ENCODE results near the gene TMED4. TPM values are rescaled to one million over a fixed set of nuclear protein-coding genes. Genes with fewer than 3 reads are reported as not detected.

The TMED4 gene
- total RNA-seq, 1 experiment from 2014 or later: 67.3 TPM

DNA sequence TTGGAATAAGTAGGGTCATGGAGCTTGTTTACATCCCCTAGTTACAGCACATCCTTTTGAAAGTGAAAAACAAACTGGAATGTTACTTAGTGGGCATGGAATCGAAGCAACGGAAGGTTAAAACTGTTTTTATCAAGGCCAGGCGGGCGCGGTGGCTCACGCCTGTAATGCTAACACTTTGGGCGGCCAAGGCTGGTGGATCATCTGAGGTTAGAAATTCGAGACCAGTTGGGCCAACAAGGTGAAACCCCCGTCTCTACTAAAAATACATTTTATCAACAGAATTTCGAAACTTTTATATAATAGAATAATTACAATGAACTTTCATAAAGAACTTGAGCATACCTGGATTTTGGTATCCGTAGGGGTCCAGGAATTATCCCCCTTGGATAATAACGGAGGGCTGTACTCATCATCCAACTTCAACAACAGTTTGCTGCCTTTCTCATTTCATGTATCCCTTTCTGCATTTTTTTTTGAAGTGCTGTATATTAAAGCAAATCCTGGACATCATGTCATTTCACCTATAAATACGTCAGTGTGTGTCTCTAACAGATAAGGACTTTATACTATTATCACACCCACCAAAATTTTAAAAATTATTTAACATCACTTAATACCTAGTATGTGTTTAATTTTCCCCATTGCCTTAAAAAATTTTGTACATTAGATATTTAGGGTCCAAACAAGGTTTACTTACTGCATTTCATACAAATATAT lies 1.3 kb upstream of the TMED4 start:
- Histone ChIP-seq H3K9me2 (ENCODE audit: insufficient read depth) (no peaks in the 10 kb centered on the region), H3K36me3 (ENCODE audit: control insufficient read depth in 1 of 2, insufficient read depth in 2 of 2, low read length in 2 of 2) (peaks cover 12 to 19% of the 10 kb centered on the region in 2 experiments; a peak in 3 of 4 replicates), H4K20me1 (ENCODE audit: insufficient read depth) (no peaks in the 10 kb centered on the region), H3K27ac (ENCODE audit: low read depth, low read length) (peak overlapping the region; percentile 72), H3K4me1 (ENCODE audit: control insufficient read depth in 1 of 2, insufficient read depth in 2 of 2, low read length in 2 of 2) (peaks cover 5 to 22% of the 10 kb centered on the region in 2 experiments; a peak in 3 of 4 replicates), H3K9ac (ENCODE audit: low read length) (peak overlapping the region; percentile 79), H3K9me3 (ENCODE audit: control insufficient read depth in 1 of 2, insufficient read depth in 1 of 2, low read depth in 1 of 2, low read length in 2 of 2) (no peaks in the 10 kb centered on the region), H3K4me2 (ENCODE audit: low read length) (peak overlapping the region; percentile 81), H3K79me2 (ENCODE audit: insufficient read depth, low read length) (peaks cover 33% of the 10 kb centered on the region), H3K4me3 (replicated peaks in 1 of 2; ENCODE audit: low read depth in 1 of 2, low read length in 2 of 2) (peak overlapping the region; percentile 79 to 98), H3K27me3 (ENCODE audit: insufficient read depth, low read length) (no peaks in the 10 kb centered on the region), H2AFZ (ENCODE audit: low read depth, low read length, poor library complexity, severe bottlenecking) (no peak overlapping the region)
- POLR2A ChIA-PET: interaction anchor here (1.8 to 2.0 kb wide), 2 partner anchors 10 to 23 kb away, joined by 4 to 14 read pairs; partner anchors contain the start of genes DDX56 and OGDH
- DNase-seq (ENCODE audit: low read depth, low spot score) (no peak), ATAC-seq (no peak)
- no TSS peak for BruUV-seq (replicated peaks)
- RAD21 ChIA-PET (ENCODE audit: low non-redundant PET in 1 of 2, low total read pairs in 2 of 2, uncharacterized antibody in 2 of 2, unreplicated experiment in 2 of 2): no interaction called here
- intact Hi-C loops (cut with micrococcal nuclease): loop anchor here (10.0 kb wide), 1 partner anchor 381 kb away; no protein-coding TSS in a partner anchor
- CTCF ChIA-PET: interaction anchor here (0.8 kb wide), 1 partner anchor 9 kb away, joined by 3 read pairs; no protein-coding TSS in a partner anchor
- TF ChIP-seq SP1 (IDR thresholded peaks at IDR 0.05; ENCODE audit: low read depth): no peak
- TF ChIP-seq YY1 (IDR thresholded peaks at IDR 0.05; ENCODE audit: extremely low read depth, insufficient replicate concordance, low read depth, low read length): no peak
- TF ChIP-seq SRF (IDR thresholded peaks at IDR 0.05; ENCODE audit: low read depth): no peak
- TF ChIP-seq, protein P1, sequence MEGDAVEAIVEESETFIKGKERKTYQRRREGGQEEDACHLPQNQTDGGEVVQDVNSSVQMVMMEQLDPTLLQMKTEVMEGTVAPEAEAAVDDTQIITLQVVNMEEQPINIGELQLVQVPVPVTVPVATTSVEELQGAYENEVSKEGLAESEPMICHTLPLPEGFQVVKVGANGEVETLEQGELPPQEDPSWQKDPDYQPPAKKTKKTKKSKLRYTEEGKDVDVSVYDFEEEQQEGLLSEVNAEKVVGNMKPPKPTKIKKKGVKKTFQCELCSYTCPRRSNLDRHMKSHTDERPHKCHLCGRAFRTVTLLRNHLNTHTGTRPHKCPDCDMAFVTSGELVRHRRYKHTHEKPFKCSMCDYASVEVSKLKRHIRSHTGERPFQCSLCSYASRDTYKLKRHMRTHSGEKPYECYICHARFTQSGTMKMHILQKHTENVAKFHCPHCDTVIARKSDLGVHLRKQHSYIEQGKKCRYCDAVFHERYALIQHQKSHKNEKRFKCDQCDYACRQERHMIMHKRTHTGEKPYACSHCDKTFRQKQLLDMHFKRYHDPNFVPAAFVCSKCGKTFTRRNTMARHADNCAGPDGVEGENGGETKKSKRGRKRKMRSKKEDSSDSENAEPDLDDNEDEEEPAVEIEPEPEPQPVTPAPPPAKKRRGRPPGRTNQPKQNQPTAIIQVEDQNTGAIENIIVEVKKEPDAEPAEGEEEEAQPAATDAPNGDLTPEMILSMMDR (IDR thresholded peaks at IDR 0.05 in 2 of 3, conservative IDR thresholded peaks at IDR 0.05 in 1 of 3; ENCODE audit: borderline replicate concordance in 1 of 3, insufficient read depth in 1 of 3, low read depth in 2 of 3, low read length in 2 of 3): no peak
- TF ChIP-seq JUND (IDR thresholded peaks at IDR 0.05): no peak
- no peak for TF ChIP-seq POLR2AphosphoS5 (IDR thresholded peaks at IDR 0.05; ENCODE audit: low read depth, low read length)
- no peak for TF ChIP-seq ELF1 (IDR thresholded peaks at IDR 0.05; ENCODE audit: borderline replicate concordance, low read depth)
- no peak for TF ChIP-seq TCF7L2 (IDR thresholded peaks at IDR 0.05; ENCODE audit: borderline replicate concordance, extremely low read depth, insufficient read depth, insufficient read length)
- no peak for TF ChIP-seq CBX3 (IDR thresholded peaks at IDR 0.05; ENCODE audit: low read depth)
- no peak for TF ChIP-seq FOSL1 (IDR thresholded peaks at IDR 0.05; ENCODE audit: low read depth)
- TF ChIP-seq EGR1 (IDR thresholded peaks at IDR 0.05; ENCODE audit: low read depth): no peak
- TF ChIP-seq, protein P2, sequence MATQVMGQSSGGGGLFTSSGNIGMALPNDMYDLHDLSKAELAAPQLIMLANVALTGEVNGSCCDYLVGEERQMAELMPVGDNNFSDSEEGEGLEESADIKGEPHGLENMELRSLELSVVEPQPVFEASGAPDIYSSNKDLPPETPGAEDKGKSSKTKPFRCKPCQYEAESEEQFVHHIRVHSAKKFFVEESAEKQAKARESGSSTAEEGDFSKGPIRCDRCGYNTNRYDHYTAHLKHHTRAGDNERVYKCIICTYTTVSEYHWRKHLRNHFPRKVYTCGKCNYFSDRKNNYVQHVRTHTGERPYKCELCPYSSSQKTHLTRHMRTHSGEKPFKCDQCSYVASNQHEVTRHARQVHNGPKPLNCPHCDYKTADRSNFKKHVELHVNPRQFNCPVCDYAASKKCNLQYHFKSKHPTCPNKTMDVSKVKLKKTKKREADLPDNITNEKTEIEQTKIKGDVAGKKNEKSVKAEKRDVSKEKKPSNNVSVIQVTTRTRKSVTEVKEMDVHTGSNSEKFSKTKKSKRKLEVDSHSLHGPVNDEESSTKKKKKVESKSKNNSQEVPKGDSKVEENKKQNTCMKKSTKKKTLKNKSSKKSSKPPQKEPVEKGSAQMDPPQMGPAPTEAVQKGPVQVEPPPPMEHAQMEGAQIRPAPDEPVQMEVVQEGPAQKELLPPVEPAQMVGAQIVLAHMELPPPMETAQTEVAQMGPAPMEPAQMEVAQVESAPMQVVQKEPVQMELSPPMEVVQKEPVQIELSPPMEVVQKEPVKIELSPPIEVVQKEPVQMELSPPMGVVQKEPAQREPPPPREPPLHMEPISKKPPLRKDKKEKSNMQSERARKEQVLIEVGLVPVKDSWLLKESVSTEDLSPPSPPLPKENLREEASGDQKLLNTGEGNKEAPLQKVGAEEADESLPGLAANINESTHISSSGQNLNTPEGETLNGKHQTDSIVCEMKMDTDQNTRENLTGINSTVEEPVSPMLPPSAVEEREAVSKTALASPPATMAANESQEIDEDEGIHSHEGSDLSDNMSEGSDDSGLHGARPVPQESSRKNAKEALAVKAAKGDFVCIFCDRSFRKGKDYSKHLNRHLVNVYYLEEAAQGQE (IDR thresholded peaks at IDR 0.05; ENCODE audit: low read depth): no peak
- TF ChIP-seq POLR2A (IDR thresholded peaks at IDR 0.05; ENCODE audit: borderline replicate concordance, extremely low read depth, insufficient read depth, insufficient read length): no peak
- TF ChIP-seq ZNF274 (IDR thresholded peaks at IDR 0.05; ENCODE audit: low read depth, low read length): no peak
- no peak for TF ChIP-seq CEBPB (IDR thresholded peaks at IDR 0.05; ENCODE audit: low read depth)
- TF ChIP-seq, protein P3, sequence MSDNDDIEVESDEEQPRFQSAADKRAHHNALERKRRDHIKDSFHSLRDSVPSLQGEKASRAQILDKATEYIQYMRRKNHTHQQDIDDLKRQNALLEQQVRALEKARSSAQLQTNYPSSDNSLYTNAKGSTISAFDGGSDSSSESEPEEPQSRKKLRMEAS (IDR thresholded peaks at IDR 0.05): no peak
- no peak for TF ChIP-seq RAD21 (IDR thresholded peaks at IDR 0.05; ENCODE audit: low read depth)
- no peak for TF ChIP-seq EZH2 (IDR thresholded peaks at IDR 0.05)
- TF ChIP-seq, protein P4, sequence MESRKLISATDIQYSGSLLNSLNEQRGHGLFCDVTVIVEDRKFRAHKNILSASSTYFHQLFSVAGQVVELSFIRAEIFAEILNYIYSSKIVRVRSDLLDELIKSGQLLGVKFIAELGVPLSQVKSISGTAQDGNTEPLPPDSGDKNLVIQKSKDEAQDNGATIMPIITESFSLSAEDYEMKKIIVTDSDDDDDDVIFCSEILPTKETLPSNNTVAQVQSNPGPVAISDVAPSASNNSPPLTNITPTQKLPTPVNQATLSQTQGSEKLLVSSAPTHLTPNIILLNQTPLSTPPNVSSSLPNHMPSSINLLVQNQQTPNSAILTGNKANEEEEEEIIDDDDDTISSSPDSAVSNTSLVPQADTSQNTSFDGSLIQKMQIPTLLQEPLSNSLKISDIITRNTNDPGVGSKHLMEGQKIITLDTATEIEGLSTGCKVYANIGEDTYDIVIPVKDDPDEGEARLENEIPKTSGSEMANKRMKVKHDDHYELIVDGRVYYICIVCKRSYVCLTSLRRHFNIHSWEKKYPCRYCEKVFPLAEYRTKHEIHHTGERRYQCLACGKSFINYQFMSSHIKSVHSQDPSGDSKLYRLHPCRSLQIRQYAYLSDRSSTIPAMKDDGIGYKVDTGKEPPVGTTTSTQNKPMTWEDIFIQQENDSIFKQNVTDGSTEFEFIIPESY (IDR thresholded peaks at IDR 0.05; ENCODE audit: extremely low read depth, insufficient replicate concordance, low read length): no peak
